IMR-90 (cell line): ENCODE data around the gene PEX5L. TPM values are rescaled to one million over a fixed set of nuclear protein-coding genes. Genes with fewer than 3 reads are reported as not detected.

Experiments
- ATAC-seq: fragments of 200-7000 bp; cut with Tn5 transposase; 2 replicates; pipeline ENCODE4 v1.9.1; 2020; ENCODE audit warnings: low read depth, mild to moderate bottlenecking, moderate library complexity
- BruUV-seq: library from RNA; stranded (reverse); fragments of 400-500 nt; replicated peaks from 2 replicates; lab custom pipeline; 2021; lab: Mats Ljungman, UMichigan
- CTCF ChIA-PET: fragments of 300-600 bp; formaldehyde crosslinking; extraction: SDS; loops from one replicate; lab custom pipeline; 2021; ENCODE audit warnings: antibody characterized with exemption; lab: Yijun Ruan, JAX
- POLR2A ChIA-PET: fragments of 300-600 bp; sonication (Branson Sonifier 250); formaldehyde crosslinking; loops from one replicate; lab custom pipeline; 2022; ENCODE audit warnings: antibody characterized with exemption; ENCODE audit not compliant: unreplicated experiment; lab: Charles Lee
- DNase-seq: peaks from one replicate; pipeline ENCODE4 v3.0.0; 2013
- H2AFZ ChIP-seq: replicated peaks from 2 replicates; pipeline ENCODE3; 2013; ENCODE audit warnings: low read length, mild to moderate bottlenecking; ENCODE audit not compliant: poor library complexity
- H2AK5ac ChIP-seq: 2 replicates; pipeline ENCODE4 v1.6.1; 2013; ENCODE audit warnings: low read depth, low read length, inconsistent platforms
- H2AK9ac ChIP-seq: replicated peaks from 2 replicates; pipeline ENCODE3; 2013; ENCODE audit warnings: mild to moderate bottlenecking, low read depth, low read length, moderate library complexity; ENCODE audit not compliant: poor library complexity
- H2BK120ac ChIP-seq: 2 replicates; pipeline ENCODE4 v1.6.1; 2013; ENCODE audit warnings: low read depth, low read length, inconsistent platforms
- H2BK15ac ChIP-seq: 3 replicates; pipeline ENCODE4 v1.6.1; 2013; ENCODE audit warnings: low read depth, low read length, inconsistent platforms
- H2BK20ac ChIP-seq: 2 replicates; pipeline ENCODE4 v1.6.1; 2013; ENCODE audit warnings: low read depth, mild to moderate bottlenecking, inconsistent platforms, low read length, moderate library complexity
- H2BK5ac ChIP-seq: 2 replicates; pipeline ENCODE4 v1.6.1; 2013; ENCODE audit warnings: mild to moderate bottlenecking, low read depth, low read length, inconsistent platforms; ENCODE audit not compliant: poor library complexity, severe bottlenecking
- H3K14ac ChIP-seq: replicated peaks from 2 replicates; pipeline ENCODE4 v1.6.1; 2013; ENCODE audit warnings: low read depth, low read length, inconsistent platforms
- H3K18ac ChIP-seq: 2 replicates; pipeline ENCODE4 v1.6.1; 2013; ENCODE audit warnings: low read depth, low read length, control low read depth
- H3K23ac ChIP-seq: 2 replicates; pipeline ENCODE4 v1.6.1; 2013; ENCODE audit warnings: low read depth, low read length, inconsistent platforms
- H3K27ac ChIP-seq: 2 replicates; pipeline ENCODE4 v1.5.1; 2013; ENCODE audit warnings: mild to moderate bottlenecking, control low read depth, low read length; ENCODE audit not compliant: insufficient read depth
- H3K27me3 ChIP-seq: 2 replicates; pipeline ENCODE4 v1.6.1; 2013; ENCODE audit warnings: low read length; ENCODE audit not compliant: control insufficient read depth, insufficient read depth
- H3K36me3 ChIP-seq: 2 replicates; pipeline ENCODE4 v1.6.1; 2013; ENCODE audit warnings: low read length, mixed read lengths; ENCODE audit not compliant: control insufficient read depth, insufficient read depth
- H3K4ac ChIP-seq: 2 replicates; pipeline ENCODE4 v1.6.1; 2013; ENCODE audit warnings: low read depth, low read length, inconsistent platforms
- H3K4me1 ChIP-seq: 2 replicates; pipeline ENCODE4 v1.6.1; 2013; ENCODE audit warnings: low read length, mixed read lengths; ENCODE audit not compliant: control insufficient read depth, insufficient read depth
- H3K4me2 ChIP-seq: 2 replicates; pipeline ENCODE4 v1.6.1; 2013; ENCODE audit warnings: low read depth, mild to moderate bottlenecking, control low read depth, low read length, moderate library complexity
- H3K4me3 ChIP-seq: 2 replicates; pipeline ENCODE4 v1.5.1; 2013; ENCODE audit warnings: low read depth, mild to moderate bottlenecking, control low read depth, low read length, moderate library complexity; ENCODE audit not compliant: insufficient read depth
- H3K56ac ChIP-seq: 2 replicates; pipeline ENCODE4 v1.6.1; 2013; ENCODE audit warnings: low read length, inconsistent platforms; ENCODE audit not compliant: insufficient read depth; ENCODE audit errors: extremely low read depth
- H3K79me1 ChIP-seq, 2 experiments: 2 replicates each; pipeline ENCODE4 v1.6.1; 2013; ENCODE audit warnings: low read length in 2 of 2, inconsistent platforms in 1 of 2, low read depth in 1 of 2
- H3K9ac ChIP-seq: 2 replicates; pipeline ENCODE4 v1.6.1; 2013; ENCODE audit warnings: low read depth, low read length, control low read depth
- H3K9me1 ChIP-seq: 2 replicates; pipeline ENCODE4 v1.6.1; 2013; ENCODE audit warnings: low read length, inconsistent platforms; ENCODE audit not compliant: insufficient read depth
- H3K9me3 ChIP-seq: 2 replicates; pipeline ENCODE4 v1.6.1; 2013; ENCODE audit warnings: low read length; ENCODE audit not compliant: control insufficient read depth, insufficient read depth
- H4K20me1 ChIP-seq: 2 replicates; pipeline ENCODE4 v1.6.1; 2013; ENCODE audit warnings: low read length, inconsistent platforms; ENCODE audit not compliant: insufficient read depth
- H4K5ac ChIP-seq: 2 replicates; pipeline ENCODE4 v1.6.1; 2013; ENCODE audit warnings: mild to moderate bottlenecking, low read depth, low read length, control low read depth
- H4K8ac ChIP-seq, 2 experiments: 2 replicates each; pipeline ENCODE4 v1.6.1; 2013; ENCODE audit warnings: low read depth in 2 of 2, low read length in 2 of 2, control low read depth in 1 of 2, inconsistent platforms in 1 of 2
- H4K91ac ChIP-seq: 2 replicates; pipeline ENCODE4 v1.6.1; 2013; ENCODE audit warnings: low read depth, low read length, inconsistent platforms; ENCODE audit not compliant: insufficient read depth
- BHLHE40 ChIP-seq: fragments of 150-350 bp; IDR thresholded peaks from 2 replicates; pipeline ENCODE4 v1.6.1; 2016; ENCODE audit warnings: mild to moderate bottlenecking, low read depth, low read length
- CEBPB ChIP-seq: IDR thresholded peaks from 2 replicates; pipeline ENCODE4 v1.6.1; 2012; ENCODE audit warnings: low read depth, low read length, improper control_type of control experiment
- CHD1 ChIP-seq: IDR thresholded peaks from 2 replicates; pipeline ENCODE4 v1.6.1; 2012; ENCODE audit warnings: low read depth, low read length, improper control_type of control experiment
- FOS ChIP-seq: fragments of 150-350 bp; IDR thresholded peaks from 2 replicates; pipeline ENCODE4 v1.6.1; 2016; ENCODE audit warnings: low read depth, low read length
- MAFK ChIP-seq: IDR thresholded peaks from 2 replicates; pipeline ENCODE4 v1.6.1; 2012; ENCODE audit warnings: low read depth, low read length, improper control_type of control experiment
- MAZ ChIP-seq: IDR thresholded peaks from 2 replicates; pipeline ENCODE4 v1.6.1; 2012; ENCODE audit warnings: low read depth, mild to moderate bottlenecking, low read length, improper control_type of control experiment, moderate library complexity, borderline replicate concordance
- MXI1 ChIP-seq: IDR thresholded peaks from 2 replicates; pipeline ENCODE4 v1.6.1; 2012; ENCODE audit warnings: low read depth, mild to moderate bottlenecking, low read length, moderate library complexity, borderline replicate concordance
- NFE2L2 ChIP-seq: fragments of 150-350 bp; IDR thresholded peaks from 2 replicates; pipeline ENCODE4 v1.6.1; 2016; ENCODE audit warnings: low read depth, mild to moderate bottlenecking, low read length
- POLR2A ChIP-seq: IDR thresholded peaks from 2 replicates; pipeline ENCODE4 v1.6.1; 2012; ENCODE audit warnings: mild to moderate bottlenecking, low read depth, low read length
- RAD21 ChIP-seq: IDR thresholded peaks from 2 replicates; pipeline ENCODE4 v1.6.1; 2012; ENCODE audit warnings: low read length, improper control_type of control experiment
- RCOR1 ChIP-seq: IDR thresholded peaks from 2 replicates; pipeline ENCODE4 v1.6.1; 2012; ENCODE audit warnings: mild to moderate bottlenecking, low read length, improper control_type of control experiment; ENCODE audit not compliant: insufficient replicate concordance
- RFX5 ChIP-seq: IDR thresholded peaks from 2 replicates; pipeline ENCODE4 v1.8.0; 2012; ENCODE audit warnings: low read depth, mild to moderate bottlenecking, low read length, moderate library complexity
- SMC3 ChIP-seq: fragments of 150-350 bp; IDR thresholded peaks from 2 replicates; pipeline ENCODE4 v1.6.1; 2016; ENCODE audit warnings: low read depth, mild to moderate bottlenecking, antibody characterized with exemption, low read length, moderate library complexity
- USF2 ChIP-seq: fragments of 150-350 bp; IDR thresholded peaks from 2 replicates; pipeline ENCODE4 v1.6.1; 2017; ENCODE audit warnings: mild to moderate bottlenecking, antibody characterized with exemption, low read length, low read depth
- WGBS, 2 experiments: methylation state at CpG; one replicate each; pipeline versions ENCODE4 v1.1.5 to v1.1.7; 2013; ENCODE audit warnings: missing lambda C conversion rate in 2 of 2; ENCODE audit not compliant: insufficient read length in 1 of 2; ENCODE audit errors: extremely low coverage in 2 of 2; 5-methylcytosine and 5-hydroxymethylcytosine counted together
- dilution Hi-C: fragments of 300-500 bp; cut with HindIII; formaldehyde crosslinking; loops from one replicate; pipeline ENCODE4 v1.14.3; 2018; ENCODE audit warnings: low sequenced_read_pairs; ENCODE audit not compliant: unreplicated experiment
- in situ Hi-C: fragments of 300-500 bp; cut with MboI; formaldehyde crosslinking; loops from 3 replicates; pipeline ENCODE4 v1.14.3; 2019; ENCODE audit warnings: low sequenced_read_pairs, inconsistent platforms, mixed read lengths
- intact Hi-C: fragments of 100-400 bp; cut with micrococcal nuclease; formaldehyde crosslinking; loops from 2 replicates; pipeline ENCODE4 v1.10.0; 2022
- polyA plus RNA-seq, 3 experiments: library from polyadenylated mRNA; depleted of rRNA; stranded (reverse); fragments of >200 nt; gene quantifications; 2 replicates each; pipeline ENCODE4 v1.2.3, GENCODE V29; 2012; ENCODE audit warnings: low replicate concordance in 1 of 3
- total RNA-seq: library from RNA; depleted of rRNA; stranded (reverse); fragments of >200 nt; gene quantifications from 2 replicates; pipeline ENCODE4 v1.2.3, GENCODE V29; 2012
- TF ChIP-seq, protein P1 (sequence below): fragments of 150-350 bp; IDR thresholded peaks from 2 replicates; pipeline ENCODE4 v1.6.1; 2016; ENCODE audit warnings: low read depth, mild to moderate bottlenecking, low read length, moderate library complexity, borderline replicate concordance
- TF ChIP-seq, protein P2 (sequence below): conservative IDR thresholded peaks from 2 replicates; pipeline ENCODE4 v1.5.1; 2012; ENCODE audit warnings: mild to moderate bottlenecking, low read depth, low read length, improper control_type of control experiment

Gene PEX5L
- total and polyA plus RNA-seq, 2 of the 4 experiments (the other 2 are of a cell fraction) = not detected

GRCh38 chr3:179956416-179956830 lies 80.3 kb downstream of the PEX5L start:
- Histone ChIP-seq H4K8ac (no peak overlapping the region), H4K20me1 (no peaks in the 10 kb centered on the region), H4K5ac (no peak overlapping the region), H2BK120ac (no peak overlapping the region), H3K27ac (no peak overlapping the region), H3K36me3 (no peaks in the 10 kb centered on the region), H2BK5ac (no peak overlapping the region), H3K4ac (no peak overlapping the region), H2AK5ac (no peak overlapping the region), H3K9me1 (no peaks in the 10 kb centered on the region), H3K4me1 (no peaks in the 10 kb centered on the region), H3K14ac (no peak overlapping the region), H2BK15ac (no peak overlapping the region), H4K91ac (no peak overlapping the region), H2BK20ac (no peak overlapping the region), H3K4me2 (no peak overlapping the region), H2AK9ac (no peak overlapping the region), H3K56ac (no peak overlapping the region), H3K27me3 (no peaks in the 10 kb centered on the region), H3K4me3 (no peak overlapping the region), H2AFZ (no peak overlapping the region), H3K23ac (no peak overlapping the region), H3K18ac (no peak overlapping the region), H3K9ac (no peak overlapping the region), H3K9me3 (no peaks in the 10 kb centered on the region), H3K79me1 (no peaks in the 10 kb centered on the region)
- ATAC-seq (no peak), DNase-seq (no peak)
- in situ Hi-C loops = no loop called here
- ChIA-PET CTCF (no interaction called here), POLR2A (no interaction called here)
- intact Hi-C loops = no loop called here
- TF ChIP-seq MAFK (no peak), FOS (no peak), RAD21 (no peak), MAZ (no peak), RCOR1 (no peak), USF2 (no peak), POLR2A (no peak), NFE2L2 (no peak), CEBPB (no peak), MXI1 (no peak), CHD1 (no peak), SMC3 (no peak), RFX5 (no peak), BHLHE40 (no peak)
- TF ChIP-seq, protein P1, sequence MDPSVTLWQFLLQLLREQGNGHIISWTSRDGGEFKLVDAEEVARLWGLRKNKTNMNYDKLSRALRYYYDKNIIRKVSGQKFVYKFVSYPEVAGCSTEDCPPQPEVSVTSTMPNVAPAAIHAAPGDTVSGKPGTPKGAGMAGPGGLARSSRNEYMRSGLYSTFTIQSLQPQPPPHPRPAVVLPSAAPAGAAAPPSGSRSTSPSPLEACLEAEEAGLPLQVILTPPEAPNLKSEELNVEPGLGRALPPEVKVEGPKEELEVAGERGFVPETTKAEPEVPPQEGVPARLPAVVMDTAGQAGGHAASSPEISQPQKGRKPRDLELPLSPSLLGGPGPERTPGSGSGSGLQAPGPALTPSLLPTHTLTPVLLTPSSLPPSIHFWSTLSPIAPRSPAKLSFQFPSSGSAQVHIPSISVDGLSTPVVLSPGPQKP = no peak
- TF ChIP-seq, protein P2, sequence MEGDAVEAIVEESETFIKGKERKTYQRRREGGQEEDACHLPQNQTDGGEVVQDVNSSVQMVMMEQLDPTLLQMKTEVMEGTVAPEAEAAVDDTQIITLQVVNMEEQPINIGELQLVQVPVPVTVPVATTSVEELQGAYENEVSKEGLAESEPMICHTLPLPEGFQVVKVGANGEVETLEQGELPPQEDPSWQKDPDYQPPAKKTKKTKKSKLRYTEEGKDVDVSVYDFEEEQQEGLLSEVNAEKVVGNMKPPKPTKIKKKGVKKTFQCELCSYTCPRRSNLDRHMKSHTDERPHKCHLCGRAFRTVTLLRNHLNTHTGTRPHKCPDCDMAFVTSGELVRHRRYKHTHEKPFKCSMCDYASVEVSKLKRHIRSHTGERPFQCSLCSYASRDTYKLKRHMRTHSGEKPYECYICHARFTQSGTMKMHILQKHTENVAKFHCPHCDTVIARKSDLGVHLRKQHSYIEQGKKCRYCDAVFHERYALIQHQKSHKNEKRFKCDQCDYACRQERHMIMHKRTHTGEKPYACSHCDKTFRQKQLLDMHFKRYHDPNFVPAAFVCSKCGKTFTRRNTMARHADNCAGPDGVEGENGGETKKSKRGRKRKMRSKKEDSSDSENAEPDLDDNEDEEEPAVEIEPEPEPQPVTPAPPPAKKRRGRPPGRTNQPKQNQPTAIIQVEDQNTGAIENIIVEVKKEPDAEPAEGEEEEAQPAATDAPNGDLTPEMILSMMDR = no peak
- 97% methylated on average over 4 of the region's 7 CpGs; no CpG with 5 or more reads in 1 of the 2 experiments for WGBS, 2 experiments
- dilution Hi-C loops = no loop called here
- no TSS peak for BruUV-seq
